Measurements from ENCODE around the gene CCNK.

CCNK gene

DNA sequence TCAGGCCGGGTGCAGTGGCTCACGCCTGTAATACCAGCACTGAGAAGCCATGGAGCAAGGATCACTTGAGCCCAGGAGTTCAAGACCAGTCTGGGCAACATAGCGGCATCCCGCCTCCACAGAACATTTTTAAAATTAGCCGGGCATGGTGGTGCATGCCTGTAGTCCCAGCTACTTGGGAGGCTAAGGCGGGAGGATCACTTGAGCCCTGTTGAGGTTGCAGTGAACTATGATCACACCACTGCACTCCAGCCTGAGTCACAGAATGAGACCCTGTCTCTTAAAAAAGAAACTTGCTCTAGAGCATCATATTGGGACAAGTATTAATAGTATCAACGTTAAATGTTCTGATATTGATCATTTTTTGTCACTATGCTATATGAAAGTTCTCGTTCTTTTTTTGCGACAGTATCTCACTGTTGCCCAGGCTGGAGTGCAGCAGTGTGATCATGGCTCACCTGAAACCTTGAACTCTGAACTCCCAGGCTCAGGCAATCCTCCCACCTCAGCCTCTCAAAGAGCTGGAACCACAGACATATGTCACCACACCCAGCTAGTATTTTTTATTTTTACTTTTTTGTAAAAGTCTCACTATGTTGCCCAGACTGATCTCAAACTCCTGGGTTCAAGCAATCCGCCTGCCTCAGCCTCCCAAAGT is 75.1 kb downstream of the CCNK start:
- DNase-seq, result no peak

DNA sequence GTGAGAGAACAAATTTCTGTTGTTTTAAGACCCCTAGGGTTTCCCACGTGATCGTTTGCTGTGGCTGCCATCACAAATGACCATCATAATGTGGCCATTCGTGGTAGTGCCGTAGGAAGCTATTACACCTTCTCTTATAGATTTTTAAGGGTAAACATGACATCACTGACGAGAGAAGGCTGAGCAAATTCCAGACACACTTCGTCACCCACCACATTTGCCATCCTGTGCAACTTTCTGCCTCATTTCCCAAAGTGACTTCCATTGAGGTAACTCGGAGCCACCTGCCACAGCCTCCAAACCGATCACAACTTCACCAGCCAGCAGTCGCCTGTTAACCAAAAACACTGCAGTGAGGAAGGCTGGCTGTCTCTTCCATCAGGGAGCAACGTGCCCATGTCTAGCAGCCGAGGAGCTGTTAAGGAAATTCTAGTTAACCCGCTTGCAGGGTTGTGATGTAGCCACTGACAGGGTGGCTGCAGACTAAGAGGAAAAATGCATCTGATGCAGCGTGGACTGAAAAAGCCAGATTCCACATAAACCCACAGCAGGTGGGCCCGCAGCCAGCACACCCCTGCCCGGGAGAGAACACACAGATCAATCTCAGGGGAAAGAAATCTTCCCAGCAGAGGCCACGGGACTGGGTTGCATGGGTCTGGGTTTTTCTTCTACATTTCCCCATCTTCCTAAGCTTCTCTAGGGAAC is 78.2 kb downstream of the CCNK start:
- DNase-seq, result no peak

- DNase-seq, result no peak
Observed at GRCh38 chr14:99560403-99560802, 79.2 kb downstream of the CCNK start.

GRCh38 chr14:99560922-99561683 is 79.9 kb downstream of the CCNK start:
- no peak for DNase-seq

- no peak for DNase-seq
Observed at GRCh38 chr14:99561864-99562263, 80.7 kb downstream of the CCNK start.

All from CD4-positive, alpha-beta T cell treated with Interleukin-15 for 1 hour (primary cell).